Smooth muscle cell (in vitro differentiated cells): ENCODE measurements around the gene LNPEP. TPM values are rescaled to one million over a fixed set of nuclear protein-coding genes. Genes with fewer than 3 reads are reported as not detected.

Source experiments
- DNase-seq: peaks from one replicate; lab custom pipeline; 2025; ENCODE audit not compliant: unreplicated experiment; lab: John Stamatoyannopoulos, UW
- H2AFZ ChIP-seq: fragments of 200-600 bp; sonication (generic); 2 replicates; pipeline ENCODE4 v1.6.0; 2016; ENCODE audit warnings: antibody characterized with exemption, low read depth, mild to moderate bottlenecking
- H3F3A ChIP-seq: fragments of 200-600 bp; sonication (generic); 2 replicates; pipeline ENCODE4 v1.6.0; 2017; ENCODE audit warnings: antibody characterized with exemption, low read depth
- H3K27ac ChIP-seq: fragments of 200-600 bp; sonication (generic); 2 replicates; pipeline ENCODE4 v1.5.1; 2016; ENCODE audit warnings: low read depth, mild to moderate bottlenecking
- H3K27me3 ChIP-seq: fragments of 200-600 bp; sonication (generic); 2 replicates; pipeline ENCODE4 v1.6.1; 2016; ENCODE audit warnings: low read depth, mild to moderate bottlenecking
- H3K36me3 ChIP-seq: fragments of 200-600 bp; sonication (generic); 2 replicates; pipeline ENCODE4 v1.5.1; 2016; ENCODE audit warnings: low read depth
- H3K4me1 ChIP-seq: fragments of 200-600 bp; sonication (generic); 2 replicates; pipeline ENCODE4 v1.5.1; 2016; ENCODE audit warnings: low read depth
- H3K4me2 ChIP-seq: fragments of 200-600 bp; sonication (generic); 2 replicates; pipeline ENCODE4 v1.6.0; 2016; ENCODE audit warnings: mild to moderate bottlenecking
- H3K4me3 ChIP-seq: fragments of 200-600 bp; sonication (generic); 2 replicates; pipeline ENCODE4 v1.5.1; 2016; ENCODE audit warnings: mild to moderate bottlenecking
- H3K79me2 ChIP-seq: fragments of 200-600 bp; sonication (generic); 2 replicates; pipeline ENCODE4 v1.6.0; 2016; ENCODE audit warnings: low read depth, mild to moderate bottlenecking
- H3K9ac ChIP-seq: fragments of 200-600 bp; sonication (generic); 2 replicates; pipeline ENCODE4 v1.6.0; 2016; ENCODE audit warnings: low read depth
- H3K9me3 ChIP-seq: fragments of 200-600 bp; sonication (generic); replicated peaks from 2 replicates; pipeline ENCODE4 v1.5.1; 2016; ENCODE audit warnings: low read depth
- H4K20me1 ChIP-seq: fragments of 200-600 bp; sonication (generic); 2 replicates; pipeline ENCODE4 v1.6.0; 2016; ENCODE audit warnings: low read depth
- CTCF ChIP-seq: fragments of 200-600 bp; sonication (generic); IDR thresholded peaks from 2 replicates; pipeline ENCODE4 v1.5.1; 2017; ENCODE audit warnings: borderline replicate concordance, mild to moderate bottlenecking, antibody characterized with exemption; ENCODE audit not compliant: insufficient read depth, poor library complexity, severe bottlenecking
- WGBS: methylation state at CpG from one replicate; pipeline ENCODE4 v1.1.7; 2016; ENCODE audit warnings: low lambda C conversion rate; 5-methylcytosine and 5-hydroxymethylcytosine counted together
- polyA plus RNA-seq: library from polyadenylated mRNA; unstranded; fragments of >200 nt; fragmentation: Nextera tagmentation; extraction: Ambion mirVana; gene quantifications from 2 replicates; pipeline ENCODE4 v1.2.1, GENCODE V29; 2016
- total RNA-seq: library from RNA; depleted of rRNA; stranded (reverse); fragments of >200 nt; gene quantifications from 2 replicates; pipeline ENCODE4 v1.2.3, GENCODE V29; 2014

LNPEP gene
- total and polyA plus RNA-seq, 2 experiments from 2014 or later: 2.3 to 24.3 TPM

GRCh38 chr5:96995419-96995818, 59.5 kb downstream of the LNPEP start:
- H3K36me3 ChIP-seq: no peaks in the 10 kb centered on the region

GRCh38 chr5:96997265-96997859, 61.5 kb downstream of the LNPEP start:
- 58% methylated on average over 2 of the region's 2 CpGs for WGBS
- Histone ChIP-seq H2AFZ (no peak overlapping the region), H3K9me3 (no peaks in the 10 kb centered on the region), H3K4me1 (no peaks in the 10 kb centered on the region), H3K4me3 (no peak overlapping the region), H4K20me1 (no peaks in the 10 kb centered on the region), H3K9ac (no peak overlapping the region), H3F3A (peaks cover 5% of the 10 kb centered on the region), H3K79me2 (no peaks in the 10 kb centered on the region), H3K4me2 (no peak overlapping the region), H3K27ac (no peak overlapping the region), H3K27me3 (no peaks in the 10 kb centered on the region), H3K36me3 (no peaks in the 10 kb centered on the region)
- no peak for DNase-seq
- peak; percentile 59 for TF ChIP-seq CTCF

More at GRCh38 chr5:96995419-96995818, 59.5 kb downstream of the LNPEP start:
- Histone ChIP-seq H3K4me3 (no peak overlapping the region), H3K9ac (no peak overlapping the region), H2AFZ (no peak overlapping the region), H3K27me3 (no peaks in the 10 kb centered on the region), H3K27ac (no peak overlapping the region), H3F3A (peaks cover 5% of the 10 kb centered on the region), H3K4me2 (no peak overlapping the region), H4K20me1 (no peaks in the 10 kb centered on the region), H3K79me2 (no peaks in the 10 kb centered on the region), H3K9me3 (no peaks in the 10 kb centered on the region), H3K4me1 (no peaks in the 10 kb centered on the region)
- WGBS: 74% methylated on average over 3 of the region's 3 CpGs
- no peak for TF ChIP-seq CTCF
- no peak for DNase-seq

GRCh38 chr5:96999856-97000255, 64.0 kb downstream of the LNPEP start:
- Histone ChIP-seq H3K4me1 (peaks cover 10% of the 10 kb centered on the region), H3K4me3 (no peak overlapping the region), H3K4me2 (no peak overlapping the region), H3F3A (peaks cover 5% of the 10 kb centered on the region), H3K36me3 (no peaks in the 10 kb centered on the region), H2AFZ (no peak overlapping the region), H4K20me1 (no peaks in the 10 kb centered on the region), H3K79me2 (no peaks in the 10 kb centered on the region), H3K9ac (no peak overlapping the region), H3K9me3 (no peaks in the 10 kb centered on the region), H3K27ac (peak overlapping the region; percentile 40), H3K27me3 (no peaks in the 10 kb centered on the region)
- DNase-seq: no peak
- WGBS: 88% methylated on average over 1 of the region's 1 CpG
- TF ChIP-seq CTCF: no peak

GRCh38 chr5:97000391-97000790, 64.5 kb downstream of the LNPEP start:
- no peaks in the 10 kb centered on the region for H3K79me2 ChIP-seq
- WGBS: 26% methylated on average over 3 of the region's 3 CpGs
- peaks cover 5% of the 10 kb centered on the region for H3F3A ChIP-seq
- no peaks in the 10 kb centered on the region for H3K36me3 ChIP-seq
- peak overlapping the region; percentile 40 for H3K27ac ChIP-seq
- H4K20me1 ChIP-seq: no peaks in the 10 kb centered on the region
- H3K9ac ChIP-seq: no peak overlapping the region
- DNase-seq: no peak
- H3K9me3 ChIP-seq: no peaks in the 10 kb centered on the region
- H3K4me1 ChIP-seq: peaks cover 10% of the 10 kb centered on the region
- no peak overlapping the region for H3K4me3 ChIP-seq
- H2AFZ ChIP-seq: no peak overlapping the region
- H3K27me3 ChIP-seq: no peaks in the 10 kb centered on the region
- no peak overlapping the region for H3K4me2 ChIP-seq
- no peak for TF ChIP-seq CTCF
